GM18907 (cell line): ENCODE results near the gene AGO3.
"Not testable (repeated sequence)": the region's sequence is repeated elsewhere in the genome, so short reads cannot be mapped to it uniquely, and the experiment has no call there.

Experiments
- ATAC-seq: cut with Tn5 transposase; IDR thresholded peaks from one replicate; pipeline ENCODE4 v1.9.1; 2021; ENCODE audit warnings: mild to moderate bottlenecking, moderate library complexity; ENCODE audit not compliant: unreplicated experiment

The AGO3 gene

DNA sequence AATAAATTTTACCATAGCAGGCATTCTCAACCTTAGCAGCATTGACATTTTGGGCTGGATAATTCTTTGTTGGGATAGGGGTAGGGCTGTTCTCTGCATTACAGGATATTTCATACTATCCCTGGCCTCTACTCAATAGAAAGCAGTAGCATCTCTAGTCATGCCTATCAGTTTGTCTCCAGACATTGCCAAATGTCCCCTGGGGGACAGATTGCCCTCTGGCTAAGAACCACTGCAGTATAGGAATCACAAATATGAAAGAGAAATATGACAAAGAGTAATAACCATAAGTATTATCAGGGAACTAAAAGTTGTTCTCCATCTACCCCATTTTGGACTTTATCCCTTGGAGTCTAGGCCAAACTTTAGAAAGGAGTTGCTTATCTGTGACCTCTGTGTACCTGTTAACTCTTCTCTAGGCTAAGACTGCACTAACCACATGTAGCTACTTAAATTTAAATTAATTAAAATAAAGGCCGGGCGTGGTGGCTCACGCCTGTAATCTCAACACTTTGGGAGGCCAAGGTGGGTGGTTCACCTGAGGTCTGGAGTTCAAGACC lies 76.1 kb downstream of the AGO3 start:
- no peak for ATAC-seq

DNA sequence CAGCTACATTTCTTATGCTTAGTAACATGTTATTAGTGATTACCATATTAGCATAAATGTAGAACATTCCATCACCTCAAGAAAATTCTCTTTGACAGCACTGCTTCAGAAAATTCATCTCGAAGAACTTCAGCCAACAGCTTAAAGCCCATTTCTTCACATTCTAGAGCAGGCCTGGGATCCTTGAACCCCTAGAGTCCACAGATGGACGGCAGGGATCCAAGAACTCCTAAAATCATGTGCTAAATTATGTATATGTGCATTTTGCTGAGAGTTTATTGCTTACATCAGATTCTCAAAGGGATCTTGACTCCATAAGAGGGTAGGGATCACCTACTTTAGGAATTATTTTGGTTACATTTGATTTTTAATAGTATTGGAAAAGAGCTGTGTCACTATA lies 76.8 kb downstream of the AGO3 start:
- no peak for ATAC-seq

DNA sequence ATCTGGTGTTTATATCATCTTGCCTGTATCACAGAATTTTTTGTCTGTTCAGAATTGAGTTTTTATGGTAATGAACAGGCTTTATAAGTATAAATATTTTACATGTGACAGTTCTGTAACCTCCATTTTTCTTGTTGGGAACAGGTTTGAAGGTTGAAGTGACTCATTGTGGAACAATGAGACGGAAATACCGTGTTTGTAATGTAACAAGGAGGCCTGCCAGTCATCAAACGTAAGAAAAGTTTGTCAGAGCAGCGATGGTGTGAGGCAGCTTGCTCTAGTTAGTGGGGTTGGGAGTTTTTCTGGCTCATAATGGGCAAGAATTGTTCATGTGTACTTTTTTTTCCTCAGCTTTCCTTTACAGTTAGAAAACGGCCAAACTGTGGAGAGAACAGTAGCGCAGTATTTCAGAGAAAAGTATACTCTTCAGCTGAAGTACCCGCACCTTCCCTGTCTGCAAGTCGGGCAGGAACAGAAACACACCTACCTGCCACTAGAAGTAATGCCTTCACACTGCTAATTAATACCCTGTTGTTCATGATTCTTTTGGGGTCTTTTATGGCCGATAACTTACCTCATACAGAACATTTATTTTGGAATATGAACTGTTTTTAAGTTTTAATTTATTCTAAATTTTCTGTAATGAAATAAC lies 77.8 kb downstream of the AGO3 start:
- ATAC-seq = no peak

DNA sequence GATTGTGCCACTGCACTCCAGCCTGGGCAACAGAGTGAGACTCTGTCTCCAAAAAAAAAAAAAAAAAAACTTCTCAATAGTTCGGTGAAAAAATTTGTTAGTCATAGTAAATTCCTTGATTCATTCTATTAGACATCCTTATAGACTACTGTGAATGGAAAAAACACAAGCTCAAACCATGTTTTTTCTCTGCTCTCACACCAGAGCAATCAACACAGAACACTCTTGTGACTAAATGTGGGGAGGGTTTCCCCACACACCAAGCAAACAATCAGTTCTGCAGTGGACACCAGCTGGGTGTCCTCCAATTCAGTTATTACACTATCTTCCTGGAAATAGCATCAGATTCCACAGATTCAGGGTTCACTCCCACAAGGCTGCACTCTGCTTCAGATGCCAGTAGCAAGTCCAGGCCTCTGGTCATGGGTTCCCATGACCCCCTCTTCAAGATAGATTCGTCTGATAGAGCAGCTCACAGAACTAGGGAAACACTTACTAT lies 83.9 kb downstream of the AGO3 start:
- ATAC-seq = no peak

DNA sequence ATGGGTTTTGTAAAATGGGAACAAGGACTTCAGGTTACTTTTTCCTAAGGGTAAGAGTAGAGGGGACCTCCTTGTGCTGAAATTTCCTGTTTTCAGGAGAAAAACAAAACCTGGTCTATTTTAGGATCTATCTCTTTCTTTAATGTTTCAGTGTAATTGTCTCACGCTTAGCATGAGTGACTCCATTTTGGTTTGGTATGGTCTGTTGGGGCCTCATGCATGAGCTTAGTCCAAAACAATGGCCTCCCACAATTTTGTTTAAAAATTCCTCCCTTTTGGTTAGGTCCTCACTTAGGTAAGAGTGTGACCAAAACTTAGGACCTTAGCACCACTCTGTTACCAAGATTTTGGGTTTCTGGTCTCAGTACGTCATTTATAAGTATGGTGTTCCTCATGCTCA lies 85.8 kb downstream of the AGO3 start:
- ATAC-seq = no peak

DNA sequence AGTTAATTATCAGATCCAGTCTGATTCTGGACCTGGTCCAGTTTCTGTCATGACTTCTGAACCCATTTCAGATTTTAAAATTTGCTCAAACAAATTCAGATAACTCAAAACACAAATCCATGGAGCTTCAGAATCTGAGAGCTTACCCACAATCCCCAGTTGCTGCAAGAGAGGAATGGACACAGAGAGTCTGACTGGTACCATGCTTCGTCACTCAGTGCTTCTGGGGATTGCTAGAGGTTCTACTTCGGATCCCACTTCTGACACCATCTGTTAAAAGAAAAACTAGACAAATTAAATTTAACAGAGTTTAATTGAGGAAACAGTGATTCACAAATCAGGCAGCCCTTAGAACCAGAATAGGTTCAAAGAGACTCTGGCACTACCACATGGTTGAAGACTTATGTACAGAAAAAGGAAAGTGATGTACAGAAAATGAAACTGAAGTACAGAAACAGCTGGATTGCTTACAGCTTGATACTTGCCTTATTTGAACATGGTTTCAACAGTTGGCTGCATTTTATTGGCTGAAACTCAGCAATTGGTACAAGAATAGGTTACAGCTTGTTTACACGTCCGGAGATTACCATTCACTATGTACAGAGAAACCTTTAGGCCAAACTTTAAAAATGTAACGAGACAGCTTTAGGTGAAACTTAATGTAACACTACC lies 92.3 kb downstream of the AGO3 start:
- ATAC-seq = no peak

DNA sequence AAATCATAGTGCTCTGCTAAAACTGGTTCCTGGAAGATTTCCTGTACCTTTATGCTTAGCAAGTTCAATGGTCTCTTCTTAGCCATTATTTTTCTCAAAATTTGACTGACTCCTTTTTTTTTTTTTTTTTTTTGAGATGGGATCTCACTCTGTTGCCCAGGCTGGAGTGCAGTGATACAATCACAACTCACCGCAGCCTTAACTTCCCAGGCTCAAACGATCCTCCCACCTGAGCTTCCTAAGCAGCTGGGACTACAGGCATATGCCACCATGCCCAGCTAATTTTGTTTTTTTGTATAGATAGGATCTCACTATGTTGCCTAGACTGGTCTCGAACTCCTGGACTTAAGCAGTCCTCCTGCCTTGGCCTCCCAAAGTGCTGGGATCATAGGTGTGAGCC lies 93.1 kb downstream of the AGO3 start:
- ATAC-seq = not testable (repeated sequence)

DNA sequence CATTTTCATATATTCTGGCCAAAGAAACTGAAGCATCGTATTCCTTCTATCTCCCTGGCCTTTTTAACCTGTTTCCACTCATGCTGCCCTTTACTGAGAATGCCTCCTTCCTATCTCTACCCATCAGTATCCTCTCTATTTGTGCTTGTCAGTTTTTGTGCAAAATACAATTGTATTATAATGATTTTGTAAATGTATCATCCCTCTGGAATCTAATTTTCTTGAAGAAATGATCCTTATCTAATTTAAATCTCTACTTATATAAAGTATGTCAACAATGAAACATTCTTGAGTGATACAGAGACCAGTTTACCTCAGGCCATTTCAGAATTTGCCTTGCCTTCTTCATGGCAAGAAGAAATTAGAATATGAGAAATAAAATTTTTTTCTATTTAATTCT lies 93.9 kb downstream of the AGO3 start:
- no peak for ATAC-seq

DNA sequence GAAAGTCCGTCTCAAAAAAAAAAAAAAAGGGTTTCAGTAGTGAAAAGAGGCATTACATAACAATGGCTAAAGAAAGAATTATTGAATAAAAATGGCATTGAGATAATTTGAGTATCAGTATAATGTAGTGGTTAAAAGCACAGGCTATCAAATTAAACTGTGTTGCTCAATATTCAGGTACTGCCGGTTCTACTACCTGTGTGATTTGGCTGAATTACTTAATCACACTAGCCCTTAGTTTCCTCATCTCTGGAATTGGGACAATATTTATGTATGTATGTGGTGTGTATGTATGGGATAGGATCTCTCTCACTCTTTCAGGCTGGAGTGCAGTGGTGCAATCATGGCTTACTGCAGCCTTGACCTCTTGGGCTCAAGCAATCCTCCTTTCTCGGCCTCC lies 96.9 kb downstream of the AGO3 start:
- no peak for ATAC-seq

DNA sequence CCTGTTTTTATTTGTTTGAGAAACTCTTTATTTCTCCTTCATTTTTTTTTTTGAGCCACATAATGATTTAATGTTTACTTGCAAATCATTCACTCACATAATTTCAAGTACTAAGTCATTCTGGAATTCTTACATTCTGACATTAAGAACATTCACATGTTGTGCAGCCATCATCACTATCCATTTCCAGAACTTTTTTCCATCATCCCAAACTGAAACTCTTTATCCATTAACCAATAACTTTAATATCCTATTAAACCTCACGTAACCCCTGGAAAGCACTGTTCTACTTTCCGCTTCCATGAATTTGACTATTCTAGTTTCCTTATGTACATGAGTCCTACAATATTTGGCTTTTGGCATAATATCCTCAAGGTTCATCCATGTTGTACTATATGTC lies 100.5 kb downstream of the AGO3 start:
- ATAC-seq = no peak

DNA sequence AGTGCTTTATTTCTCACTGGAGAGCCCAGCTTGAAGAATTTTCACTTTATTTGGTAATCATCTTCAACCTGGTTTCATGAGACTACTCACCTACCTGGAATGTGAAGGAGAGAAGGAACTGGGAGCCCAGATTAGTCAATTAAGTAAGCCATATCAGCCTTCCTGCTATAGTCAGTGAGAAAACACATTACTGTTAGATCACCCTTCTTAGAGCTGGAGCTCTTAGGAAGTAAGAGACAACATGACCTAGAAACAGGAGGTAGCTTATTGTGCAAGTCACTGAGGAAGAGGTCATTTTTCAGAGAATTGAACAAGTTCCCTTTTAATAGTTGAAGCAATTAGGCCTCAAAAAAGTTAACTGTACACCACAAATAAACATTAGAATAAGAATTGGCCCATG lies 103.8 kb downstream of the AGO3 start:
- ATAC-seq = no peak

DNA sequence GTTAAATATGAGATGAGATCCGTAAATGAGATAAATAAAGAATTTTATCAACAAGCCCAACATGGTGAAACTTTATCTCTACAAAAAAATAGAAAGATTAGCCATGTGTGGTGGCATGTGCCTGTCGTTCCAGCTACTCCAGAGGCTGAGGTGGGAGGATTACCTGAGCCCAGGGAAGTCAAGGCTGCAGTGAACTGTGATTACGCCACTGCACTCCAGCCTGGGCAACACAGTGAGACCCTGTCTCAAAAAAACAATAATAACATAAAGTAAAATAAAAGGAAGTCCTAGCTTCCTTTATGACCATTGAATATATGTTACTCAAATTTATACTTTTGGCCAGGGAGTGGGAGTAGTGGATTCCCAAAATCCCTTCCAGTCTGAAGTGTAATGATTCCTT lies 104.2 kb downstream of the AGO3 start:
- no peak for ATAC-seq

DNA sequence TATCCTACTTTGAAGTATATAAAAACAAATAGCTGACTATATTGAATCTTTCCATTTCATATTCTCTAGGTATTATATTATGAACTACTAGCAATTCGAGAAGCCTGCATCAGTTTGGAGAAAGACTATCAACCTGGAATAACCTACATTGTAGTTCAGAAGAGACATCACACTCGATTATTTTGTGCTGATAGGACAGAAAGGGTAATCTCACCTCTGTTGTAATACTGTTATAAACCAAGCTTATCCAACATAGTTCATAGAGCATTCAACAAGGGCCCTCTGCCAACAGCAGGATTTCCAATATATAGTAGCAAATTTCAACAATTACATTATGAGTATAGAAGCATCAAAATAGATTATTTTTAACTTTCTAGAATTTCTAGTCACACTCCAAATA lies 109.3 kb downstream of the AGO3 start:
- no peak for ATAC-seq

DNA sequence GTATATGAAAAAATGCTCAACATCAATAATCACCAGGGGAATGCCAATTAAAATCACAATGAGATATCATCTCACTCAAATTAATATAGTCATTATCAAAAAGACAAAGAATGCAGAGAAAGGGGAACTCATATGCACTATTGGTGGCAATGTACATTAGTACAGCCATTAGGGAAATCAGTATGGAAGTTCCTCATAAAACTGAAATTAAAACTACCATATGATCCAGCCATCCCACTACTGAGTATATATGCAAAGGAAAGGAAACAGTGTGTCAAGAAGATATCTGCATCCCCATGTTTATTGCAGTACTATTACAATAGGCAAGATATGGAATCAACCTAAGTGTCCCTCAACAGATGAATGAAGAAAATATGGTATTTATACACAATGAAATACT lies 120.9 kb downstream of the AGO3 start:
- no peak for ATAC-seq

DNA sequence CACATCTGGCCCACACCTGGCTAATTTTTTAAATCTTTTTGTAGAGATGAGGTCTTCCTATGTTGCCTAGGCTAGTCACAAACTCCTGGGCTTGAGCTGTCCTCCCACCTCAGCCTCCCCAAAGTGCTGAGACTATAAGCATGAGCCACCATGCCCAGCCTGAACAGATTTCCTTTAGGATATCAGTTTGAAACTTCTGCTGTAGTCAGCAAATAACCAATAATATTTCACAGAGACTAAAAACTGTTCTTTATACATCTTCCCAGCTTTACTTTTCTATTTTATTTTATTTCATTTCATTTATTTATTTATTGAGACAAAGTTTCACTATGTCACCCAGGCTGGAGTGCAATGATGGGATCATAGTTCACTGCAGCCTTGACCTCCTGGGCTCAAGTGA lies 123.1 kb downstream of the AGO3 start:
- no peak for ATAC-seq

DNA sequence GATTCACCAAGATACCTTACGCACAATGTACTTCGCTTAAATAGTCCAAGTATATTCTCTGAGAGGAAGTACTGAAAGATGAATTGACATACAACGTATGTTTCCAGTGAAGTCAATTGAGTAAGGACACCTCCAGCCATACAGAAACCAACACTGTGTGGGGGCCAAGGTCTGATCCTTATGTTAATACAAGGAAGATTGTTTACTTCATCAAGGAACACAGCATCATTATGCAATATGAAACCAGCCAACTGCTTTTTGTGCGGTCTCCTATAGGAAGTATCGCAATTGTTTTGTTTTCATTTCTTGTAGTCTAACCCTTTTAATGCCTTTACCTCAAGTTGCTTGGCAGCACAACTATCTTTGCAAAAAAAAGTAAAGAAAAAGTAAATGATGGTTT lies 124.8 kb downstream of the AGO3 start:
- no peak for ATAC-seq

DNA sequence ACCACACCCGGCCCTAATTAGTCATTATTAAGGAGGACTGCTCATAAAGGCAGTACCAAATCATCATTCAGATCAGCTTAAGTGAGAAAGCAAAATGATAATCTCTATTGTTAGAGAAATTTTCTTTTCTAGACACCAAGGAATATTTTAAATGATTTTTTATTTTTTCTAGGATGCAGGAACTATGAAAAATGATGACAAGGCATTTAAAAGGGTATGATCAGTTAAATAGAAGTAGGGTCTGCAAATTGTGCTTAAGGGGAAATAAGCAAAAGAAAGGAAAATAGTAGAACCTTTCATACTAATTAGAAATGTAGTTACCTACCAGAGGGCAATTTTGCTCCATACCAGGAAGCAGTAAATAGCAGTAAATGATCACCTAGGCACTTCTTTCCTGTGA lies 131.4 kb downstream of the AGO3 start:
- ATAC-seq = no peak

DNA sequence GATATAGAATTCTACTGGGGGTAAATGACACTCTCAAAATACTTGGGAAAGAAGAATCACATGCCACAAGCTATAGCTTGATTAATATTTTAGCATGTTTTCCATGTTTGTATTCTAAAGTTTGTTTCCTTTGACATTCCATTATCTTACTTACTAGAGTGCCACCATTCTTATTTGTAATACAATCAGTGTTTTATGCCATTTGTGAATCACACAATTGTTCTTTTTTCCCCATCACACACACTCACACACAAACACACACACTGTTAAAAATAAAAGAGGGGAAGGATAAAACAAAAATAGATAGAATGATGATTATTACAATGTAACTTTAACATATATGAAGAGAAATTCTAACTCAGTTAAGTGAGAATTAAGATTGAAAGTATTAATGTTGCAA lies 137.0 kb downstream of the AGO3 start:
- ATAC-seq = no peak

DNA sequence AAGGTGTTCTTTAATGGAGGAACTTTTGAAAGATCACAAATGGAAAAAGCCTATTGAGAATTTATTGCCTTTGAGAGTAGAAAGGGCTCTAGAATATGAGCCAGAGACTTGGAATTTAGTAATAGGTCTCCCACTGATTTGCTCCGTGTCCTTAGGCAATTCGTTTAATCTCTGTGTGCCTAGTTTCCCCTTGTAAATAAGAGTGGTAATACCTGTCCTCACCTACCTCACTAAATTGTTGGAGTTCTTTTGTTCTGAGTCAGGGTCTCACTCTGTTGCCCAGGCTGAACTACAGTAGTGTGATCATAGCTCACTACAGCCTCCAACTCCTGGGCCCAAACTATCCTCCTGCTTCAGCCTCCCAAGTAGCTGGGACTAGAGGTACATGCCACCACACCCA lies 138.0 kb downstream of the AGO3 start:
- no peak for ATAC-seq

DNA sequence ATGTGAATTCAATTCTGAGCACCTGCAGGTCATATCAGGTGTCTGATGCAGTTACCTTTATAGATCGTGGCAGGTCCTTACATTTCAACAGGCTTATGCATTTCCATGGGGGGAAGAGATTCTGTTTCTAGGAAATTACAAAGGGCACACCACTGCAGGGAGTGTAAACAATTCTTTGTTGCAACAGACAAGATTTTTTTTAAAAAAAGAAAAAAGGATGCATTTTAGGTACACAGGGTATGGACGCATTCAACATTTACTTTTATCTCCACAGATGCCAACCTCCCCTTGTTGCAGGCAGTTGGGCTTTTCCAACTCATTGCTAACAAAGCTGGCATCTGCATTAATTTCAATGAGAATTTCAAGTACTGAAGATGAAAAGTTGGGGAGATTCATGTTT lies 139.4 kb downstream of the AGO3 start:
- no peak for ATAC-seq

DNA sequence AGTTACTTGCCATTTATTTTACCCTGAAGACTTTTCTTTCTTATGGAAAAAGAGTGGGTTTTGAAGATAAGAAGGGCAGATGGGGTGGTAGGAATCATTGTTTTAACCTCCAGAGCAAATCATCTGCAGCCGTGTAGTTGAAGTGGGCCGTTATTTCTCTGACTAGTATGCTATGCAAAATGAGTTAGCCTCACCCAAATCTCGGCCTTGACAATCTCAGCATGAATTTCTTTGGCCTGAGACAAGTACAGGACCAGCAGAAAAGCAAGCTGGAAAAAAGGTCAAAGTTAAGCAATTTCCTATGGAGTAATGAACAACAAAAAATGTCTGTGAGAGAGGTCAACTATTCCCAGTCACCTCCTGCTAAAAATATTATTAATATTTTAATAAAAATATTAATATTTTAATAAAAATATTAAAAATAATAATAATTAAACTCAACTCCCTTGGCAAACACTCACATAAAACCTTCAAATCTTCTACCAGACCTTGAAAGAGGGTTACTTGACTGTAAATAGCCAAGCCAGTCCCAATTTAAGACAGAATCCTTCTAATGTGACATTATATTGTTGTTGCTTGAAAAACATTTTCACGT lies 146.2 kb downstream of the AGO3 start:
- ATAC-seq = no peak

DNA sequence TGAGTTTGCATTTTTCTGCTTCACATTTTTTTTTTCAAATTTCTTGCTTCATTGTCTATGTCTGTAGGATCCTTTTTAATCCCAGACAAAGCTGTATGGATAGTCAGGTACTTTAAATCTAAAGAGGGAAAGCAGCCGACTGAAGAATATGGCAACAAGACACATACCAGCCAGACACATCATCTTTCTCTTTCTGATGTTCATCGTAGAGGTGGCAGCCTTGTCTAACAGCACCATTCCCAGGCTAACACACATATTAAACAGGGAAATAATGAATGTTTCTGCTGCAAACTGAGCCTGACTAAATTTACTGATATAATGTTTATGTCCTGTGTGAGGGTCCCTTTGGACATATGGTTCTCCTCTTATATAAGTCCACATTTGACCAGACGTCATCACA lies 149.3 kb downstream of the AGO3 start:
- no peak for ATAC-seq
